ENCODE results near the gene SDS.

SDS gene, protein sequence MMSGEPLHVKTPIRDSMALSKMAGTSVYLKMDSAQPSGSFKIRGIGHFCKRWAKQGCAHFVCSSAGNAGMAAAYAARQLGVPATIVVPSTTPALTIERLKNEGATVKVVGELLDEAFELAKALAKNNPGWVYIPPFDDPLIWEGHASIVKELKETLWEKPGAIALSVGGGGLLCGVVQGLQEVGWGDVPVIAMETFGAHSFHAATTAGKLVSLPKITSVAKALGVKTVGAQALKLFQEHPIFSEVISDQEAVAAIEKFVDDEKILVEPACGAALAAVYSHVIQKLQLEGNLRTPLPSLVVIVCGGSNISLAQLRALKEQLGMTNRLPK

DNA sequence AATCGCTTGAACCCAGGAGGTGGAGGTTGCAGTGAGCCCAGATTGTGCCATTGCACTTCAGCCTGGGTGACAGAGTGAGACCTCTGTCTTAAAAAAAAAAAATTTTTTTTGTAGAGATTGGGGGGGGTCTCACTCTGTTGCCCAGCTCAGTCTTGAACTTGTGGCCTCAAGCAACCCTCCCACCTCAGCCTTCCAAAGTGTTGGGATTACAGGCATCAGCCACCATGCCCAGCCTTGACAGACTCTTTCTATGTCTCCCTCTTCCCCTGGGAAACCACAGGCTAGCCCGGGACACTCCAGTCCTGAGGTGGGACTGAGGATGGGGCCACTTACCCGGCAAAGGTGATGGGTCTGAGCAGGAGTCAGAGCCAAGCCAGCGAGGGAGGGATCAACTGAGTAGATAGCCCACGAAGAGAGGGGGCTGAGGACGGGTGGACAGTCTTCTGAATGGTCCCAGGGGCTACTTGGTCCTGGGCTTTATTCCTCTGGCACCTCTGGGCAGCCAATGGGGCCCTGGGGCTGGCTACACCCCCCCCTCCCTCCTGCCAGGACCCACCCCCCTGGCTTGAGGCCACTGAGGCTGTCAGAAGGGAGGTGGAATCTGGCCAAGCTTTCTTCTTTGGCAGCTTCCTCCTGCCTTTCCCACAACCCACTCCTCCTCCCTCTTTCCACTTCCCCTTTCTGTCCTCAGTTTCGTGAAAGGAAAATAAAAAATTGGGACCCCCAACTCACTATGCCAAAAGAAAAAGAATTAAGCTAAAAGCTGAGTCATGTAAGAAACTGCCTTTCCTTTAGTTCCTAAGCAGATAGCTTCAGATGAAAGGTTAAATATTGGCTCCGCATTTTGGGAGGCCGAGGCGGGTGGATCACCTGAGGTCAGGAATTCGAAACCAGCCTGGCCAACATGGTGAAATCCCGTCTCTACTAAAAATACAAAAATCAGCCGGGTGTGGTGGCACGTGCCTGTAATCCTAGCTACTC lies at the start of gene SDS:
Gene SDS (minus strand): TSS at position 453 of the 981 bp plus-strand sequence. CDS start 4,179 bp downstream, outside the sequence.
- peak; percentile 20 for DNase-seq

DNA sequence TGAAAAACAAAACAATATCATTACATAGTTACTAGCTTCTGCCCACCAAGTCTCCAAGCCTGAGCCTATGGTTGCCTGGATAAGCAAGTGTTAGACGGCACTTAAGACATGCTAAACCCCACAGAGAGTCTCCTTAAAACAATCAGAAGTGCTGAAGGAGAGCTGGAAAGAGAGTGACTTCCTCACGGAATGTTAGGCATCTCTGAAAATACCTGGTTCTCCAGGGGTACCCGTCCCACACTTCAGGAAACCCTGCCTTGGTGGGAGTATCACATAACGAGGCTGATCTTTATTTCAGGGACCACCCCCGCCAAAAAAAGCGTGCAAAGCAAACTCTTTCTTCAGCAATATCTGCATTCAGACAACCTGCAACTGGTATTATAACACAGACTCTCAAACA lies 49.6 kb upstream of the SDS start:
- no peak for DNase-seq

DNA sequence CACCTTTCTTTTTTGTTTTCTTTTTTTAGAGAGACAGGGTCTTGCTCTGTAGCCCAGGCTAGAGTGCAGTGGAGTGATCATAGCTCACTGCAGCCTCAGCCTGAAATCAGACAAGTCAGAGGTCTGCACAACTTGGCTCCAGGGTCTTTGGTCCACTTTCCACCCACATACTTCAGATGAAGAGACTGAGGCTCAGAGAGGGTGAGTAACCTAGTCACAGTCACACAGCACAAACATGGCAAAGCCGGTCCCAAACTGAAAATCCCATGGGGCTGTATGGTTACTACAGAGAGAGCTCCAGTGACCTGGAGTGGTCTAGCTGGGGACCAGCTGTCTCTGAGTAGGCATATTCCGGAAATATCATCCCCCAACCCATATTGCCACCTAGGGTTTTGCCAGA lies 48.8 kb upstream of the SDS start:
- DNase-seq = no peak

DNA sequence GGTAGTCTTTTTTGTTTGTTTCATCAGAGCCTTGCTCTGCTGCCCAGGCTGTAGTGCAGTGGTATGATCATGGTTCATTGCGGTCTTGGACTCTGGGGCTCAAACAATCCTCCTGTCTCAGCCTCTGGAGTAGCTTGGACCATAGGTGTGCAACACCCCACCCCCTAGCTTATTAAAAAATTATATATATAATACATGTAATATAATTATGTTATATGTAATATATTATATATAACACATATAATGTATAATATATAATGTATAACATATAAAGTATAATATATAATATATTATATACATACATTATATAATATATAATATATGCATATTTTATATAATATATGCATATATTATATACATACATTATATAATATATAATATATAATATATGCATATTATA lies 46.2 kb upstream of the SDS start:
- DNase-seq = no peak

DNA sequence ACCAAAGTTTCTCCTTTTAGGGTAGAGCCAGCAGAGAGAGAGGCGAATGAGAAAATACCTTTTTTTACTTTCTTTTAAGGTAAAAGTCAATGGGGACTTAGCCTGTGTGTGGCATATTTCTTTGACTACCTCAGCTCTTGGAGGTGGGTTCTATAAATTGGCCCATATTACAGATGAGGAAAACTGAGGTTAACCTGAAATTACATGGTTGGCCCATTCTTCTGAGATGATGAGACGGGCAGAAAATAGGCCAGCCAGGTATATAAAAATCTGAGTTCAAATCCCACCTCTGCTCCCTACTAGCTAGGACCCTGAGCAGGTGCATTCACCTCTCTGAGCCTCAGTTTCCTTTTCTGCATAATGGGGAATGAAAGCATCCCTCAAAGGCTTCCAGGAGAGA lies 45.6 kb upstream of the SDS start:
- no peak for DNase-seq

DNA sequence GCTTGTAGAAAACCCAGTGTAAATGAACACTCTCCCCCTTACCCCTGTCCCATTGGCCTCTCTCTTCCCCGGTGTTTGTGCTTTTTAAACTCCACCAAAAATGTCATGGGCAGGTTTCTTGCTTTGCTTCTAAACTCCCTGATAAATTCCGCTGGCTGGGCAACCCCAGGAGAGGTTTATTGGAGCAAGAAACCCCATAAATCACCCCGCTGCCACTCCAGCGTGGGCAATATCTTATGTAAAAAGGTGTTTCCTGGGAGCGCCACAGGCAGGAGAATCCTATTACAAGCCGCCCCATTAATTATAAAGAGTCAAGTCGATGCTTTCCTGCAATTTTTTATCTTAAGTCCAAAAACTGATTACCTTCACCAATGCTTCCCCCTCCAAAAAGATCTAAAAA lies 45.2 kb upstream of the SDS start:
- DNase-seq = no peak

DNA sequence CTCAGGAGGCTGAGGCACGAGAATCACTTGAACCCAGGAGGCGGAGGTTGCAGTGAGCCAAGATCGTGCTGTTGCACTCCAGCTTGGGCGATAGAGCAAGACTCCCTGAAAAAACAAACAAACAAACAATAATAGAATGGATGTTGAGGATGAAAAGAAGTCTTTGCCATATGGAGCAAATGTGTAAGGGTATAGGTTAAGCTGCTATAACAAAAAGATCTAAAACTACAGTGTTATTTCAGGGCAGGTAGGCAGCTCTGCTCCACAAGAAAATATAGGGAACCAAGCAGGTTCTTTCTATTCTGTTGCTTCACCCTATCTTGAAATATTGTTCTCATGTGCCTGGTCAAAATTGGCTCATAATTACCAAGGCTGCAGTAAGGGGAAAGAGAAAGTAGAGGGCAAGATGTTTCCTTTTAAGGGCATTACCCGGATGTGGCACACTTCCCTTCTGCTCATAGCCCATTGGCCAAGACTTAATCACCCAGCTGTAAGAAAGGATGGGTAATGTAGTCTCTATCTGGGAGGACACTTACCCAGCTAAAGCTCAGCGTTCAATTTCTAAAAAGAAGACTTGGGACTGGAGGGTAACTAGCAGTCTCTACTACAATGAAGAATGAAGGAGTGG lies 42.0 kb upstream of the SDS start:
- DNase-seq = no peak

DNA sequence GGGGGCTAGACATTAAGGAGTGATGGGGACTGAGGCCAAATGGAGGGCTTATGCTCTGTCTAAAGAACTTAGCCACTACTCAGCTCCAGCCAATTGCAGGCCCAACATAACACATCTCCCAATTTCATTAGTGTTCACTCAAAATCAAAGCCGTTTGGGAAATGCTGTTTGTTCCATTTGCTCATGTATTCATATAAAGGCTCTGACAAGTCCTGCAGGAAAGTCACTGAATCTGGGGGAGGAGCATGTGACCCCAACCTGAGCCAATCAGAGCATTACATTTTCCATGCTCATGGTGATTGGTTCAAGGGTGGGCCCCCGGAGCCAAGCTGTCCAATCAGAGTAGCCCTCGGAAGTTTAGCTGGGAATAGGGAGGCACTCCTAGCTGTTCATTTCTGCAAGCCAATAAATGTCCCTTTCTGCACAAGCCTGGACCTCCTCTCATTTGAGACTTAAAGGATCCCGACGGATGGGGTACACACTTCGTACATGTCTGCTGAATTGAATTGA lies 39.4 kb upstream of the SDS start:
- no peak for DNase-seq

DNA sequence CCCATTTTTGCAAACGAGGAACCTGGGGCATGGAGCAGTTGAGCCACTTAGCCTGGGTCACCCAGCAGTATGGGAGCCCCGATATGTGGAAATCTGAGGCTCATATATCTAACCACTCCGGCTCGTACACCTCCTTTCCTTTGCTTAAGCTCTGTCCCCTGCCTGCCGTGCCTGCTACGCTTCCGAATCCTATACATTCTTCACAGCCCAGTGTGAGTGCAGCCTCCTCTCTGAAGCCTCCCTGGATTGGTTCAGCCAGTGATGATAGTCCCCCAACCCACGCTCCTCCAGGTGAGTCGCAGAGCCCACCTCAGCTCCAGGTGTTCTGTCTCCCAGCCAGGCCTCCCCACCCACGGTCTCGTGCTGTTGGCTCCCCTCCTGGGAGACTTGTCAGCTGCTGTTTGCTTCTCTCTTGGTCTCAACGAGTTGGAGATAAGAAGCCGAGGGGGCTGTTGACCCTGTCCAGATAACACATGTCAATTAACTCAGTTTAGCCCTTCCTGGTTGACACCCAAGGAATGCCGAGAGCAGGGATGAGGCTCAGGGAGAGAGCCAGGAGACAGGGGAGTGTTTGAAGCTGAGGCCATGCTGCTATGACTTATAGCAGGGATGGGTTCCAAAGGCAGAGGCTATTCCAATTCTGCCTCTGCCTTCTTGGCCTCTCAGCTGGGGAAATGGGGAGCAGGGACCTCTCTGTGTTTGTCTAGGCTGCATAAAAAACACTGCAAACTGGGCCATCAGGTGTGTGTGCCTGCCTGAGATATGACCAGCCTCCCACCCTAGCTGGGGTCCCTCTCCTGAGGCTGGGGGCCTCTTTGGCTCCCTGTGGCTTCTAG lies 37.5 kb upstream of the SDS start:
- DNase-seq = no peak

DNA sequence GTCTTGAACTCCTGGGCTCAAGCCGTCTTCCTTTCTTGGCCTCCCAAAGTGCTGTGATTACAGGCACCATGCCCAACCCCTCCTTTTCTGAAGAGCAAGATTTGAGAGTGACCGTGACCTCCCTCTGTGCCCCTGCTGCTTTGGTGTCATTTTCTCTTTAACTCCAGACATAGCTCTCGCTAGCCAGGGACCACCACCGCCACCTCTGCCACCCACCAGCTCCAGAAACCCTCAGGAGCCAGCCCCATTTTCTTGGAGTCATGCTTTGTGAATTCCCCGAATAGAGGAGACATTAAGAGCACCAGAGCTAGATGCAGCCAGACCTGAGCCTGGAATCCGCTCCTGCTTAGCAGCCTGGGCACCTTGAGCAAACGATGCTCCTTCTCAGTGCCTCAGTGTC lies 36.6 kb upstream of the SDS start:
- DNase-seq = no peak

DNA sequence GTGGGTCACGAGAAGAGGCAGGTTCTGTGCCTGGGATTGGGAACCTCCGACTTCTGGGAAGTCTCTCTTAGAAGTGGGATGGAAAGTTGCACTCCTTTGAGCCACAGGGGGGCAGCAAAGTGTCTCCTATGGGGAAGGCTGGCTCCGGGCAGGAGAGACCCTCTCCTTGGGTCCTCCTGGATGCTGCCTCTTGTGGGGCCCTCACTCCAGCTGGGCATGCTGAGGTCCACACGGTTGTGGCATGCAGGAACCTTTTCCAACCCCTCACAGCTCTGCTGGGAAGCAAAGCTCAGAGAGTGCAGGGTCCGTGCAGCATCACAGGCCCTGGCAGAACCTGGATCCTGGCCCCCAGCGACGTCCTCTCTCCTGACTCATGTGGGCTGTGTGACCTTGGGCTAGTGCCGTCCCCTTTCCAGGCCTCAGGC lies 35.9 kb upstream of the SDS start:
- no peak for DNase-seq

DNA sequence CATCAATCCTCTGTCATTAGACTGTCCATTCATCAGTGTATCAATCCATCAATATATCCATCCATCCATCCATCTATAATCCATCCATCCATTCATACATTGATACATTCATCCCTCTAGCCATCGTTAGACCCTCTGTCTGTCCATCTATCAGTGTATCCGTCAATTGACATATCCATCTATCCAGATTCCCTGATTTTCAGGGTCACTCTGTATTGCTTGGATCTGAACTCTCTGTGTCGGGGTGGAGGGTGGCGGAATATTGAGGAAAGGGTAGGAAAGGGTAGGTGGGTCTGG lies 35.6 kb upstream of the SDS start:
- no peak for DNase-seq

DNA sequence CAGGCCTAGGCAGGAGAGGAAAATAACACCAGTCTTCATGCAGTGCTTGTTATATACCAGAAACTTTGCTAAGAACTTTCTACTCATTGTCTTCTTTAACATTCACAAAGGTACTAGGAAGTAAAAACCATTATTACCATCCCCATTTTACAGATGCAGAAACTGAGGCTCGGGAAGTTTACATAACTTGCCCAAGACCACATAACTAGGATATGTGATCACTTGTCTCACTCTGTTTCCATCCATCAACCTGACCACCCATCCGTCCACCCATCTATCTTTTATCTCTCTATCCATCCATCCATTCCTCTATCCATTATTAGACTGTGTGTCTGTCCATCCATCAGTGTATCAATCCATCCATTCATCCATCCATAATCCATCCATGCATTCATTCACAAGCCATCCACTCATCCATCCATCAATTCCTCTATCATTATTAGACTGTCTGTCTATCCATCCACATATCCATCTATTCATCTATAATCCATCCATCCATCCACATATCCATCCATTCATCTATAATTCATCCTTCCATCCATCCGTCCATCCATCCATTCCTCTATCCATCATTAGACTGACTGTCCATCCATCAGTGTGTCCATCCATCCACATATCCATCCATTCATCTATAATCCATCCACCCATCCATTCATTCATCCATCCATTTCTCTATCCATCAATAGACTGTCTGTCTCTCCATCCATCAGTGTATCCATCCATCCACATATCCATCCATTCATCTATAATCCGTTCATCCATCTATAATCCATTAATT lies 35.0 kb upstream of the SDS start:
- DNase-seq = no peak

DNA sequence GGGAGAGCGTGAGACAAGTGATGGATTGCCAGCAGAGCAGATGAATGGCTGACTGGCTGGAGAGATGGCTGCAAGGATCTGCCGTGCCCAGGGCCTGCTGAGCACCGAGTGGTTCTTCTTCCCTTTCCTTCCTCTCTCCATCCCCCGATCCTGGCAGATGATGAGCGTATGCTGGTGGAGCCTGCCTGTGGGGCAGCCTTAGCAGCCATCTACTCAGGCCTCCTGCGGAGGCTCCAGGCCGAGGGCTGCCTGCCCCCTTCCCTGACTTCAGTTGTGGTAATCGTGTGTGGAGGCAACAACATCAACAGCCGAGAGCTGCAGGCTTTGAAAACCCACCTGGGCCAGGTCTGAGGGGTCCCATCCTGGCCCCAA lies 34.0 kb upstream of the SDS start:
- no peak for DNase-seq

DNA sequence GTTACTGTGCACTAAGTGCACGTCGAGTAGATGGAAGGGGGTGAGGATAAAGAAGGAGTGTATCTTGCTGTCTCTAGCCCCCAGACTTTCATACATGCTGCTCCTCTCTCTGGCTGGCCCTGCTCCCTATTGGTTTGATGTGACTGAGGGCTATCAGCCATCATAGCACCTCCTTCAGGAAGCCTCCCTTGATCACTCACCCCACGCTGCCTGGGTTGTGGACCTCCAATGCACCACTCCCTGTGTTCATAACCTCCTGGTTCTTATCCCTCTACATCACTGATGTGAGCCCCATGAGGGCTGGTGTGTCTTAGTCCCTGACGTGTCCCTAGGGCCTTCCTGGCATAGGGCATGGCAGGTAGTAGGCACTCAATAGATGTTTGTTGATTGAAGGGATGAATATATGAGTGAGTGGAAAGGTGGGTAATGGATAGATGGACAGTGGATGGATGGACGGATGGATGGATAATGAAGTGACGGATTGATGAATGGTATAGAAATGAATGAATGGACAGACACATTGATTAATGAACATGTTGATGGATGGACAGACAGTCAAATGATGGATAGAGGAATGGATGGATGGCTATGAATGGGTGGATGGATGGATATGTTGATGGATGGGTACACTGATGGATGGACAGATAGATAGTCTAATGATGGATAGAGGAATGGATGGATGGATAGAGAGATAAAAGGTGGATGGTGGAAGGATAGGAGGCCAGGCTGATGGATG lies 33.5 kb upstream of the SDS start:
- DNase-seq = no peak

DNA sequence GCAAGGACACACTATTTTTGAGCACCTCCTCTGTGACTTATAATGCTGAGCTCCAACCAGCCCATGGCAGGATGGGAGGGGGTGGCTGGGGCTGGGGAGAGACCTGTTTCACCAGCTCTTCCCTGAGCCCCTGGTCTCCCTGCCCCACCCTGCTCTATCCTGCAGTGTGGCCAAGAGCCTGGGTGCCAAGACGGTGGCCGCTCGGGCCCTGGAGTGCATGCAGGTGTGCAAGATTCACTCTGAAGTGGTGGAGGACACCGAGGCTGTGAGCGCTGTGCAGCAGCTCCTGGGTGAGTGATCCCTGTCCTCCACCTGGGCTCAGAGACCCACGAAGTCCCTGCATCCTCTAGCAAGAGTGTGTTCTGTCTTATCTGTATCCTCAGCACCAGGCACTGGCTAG lies 32.9 kb upstream of the SDS start:
- no peak for DNase-seq

DNA sequence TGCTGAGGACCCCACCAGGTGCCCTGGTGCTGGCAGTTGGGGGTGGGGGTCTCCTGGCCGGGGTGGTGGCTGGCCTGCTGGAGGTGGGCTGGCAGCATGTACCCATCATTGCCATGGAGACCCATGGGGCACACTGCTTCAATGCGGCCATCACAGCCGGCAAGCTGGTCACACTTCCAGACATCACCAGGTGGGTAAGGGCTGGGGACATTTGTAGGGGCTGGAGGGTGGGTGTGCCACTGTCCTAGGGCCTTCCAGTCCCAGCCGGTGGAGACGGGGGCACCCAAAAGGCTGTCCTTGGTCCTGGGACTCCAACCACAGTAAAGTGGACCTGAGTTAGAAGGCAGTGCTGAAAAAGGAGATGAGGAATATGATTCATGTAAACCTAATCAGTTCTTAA lies 31.7 kb upstream of the SDS start:
- DNase-seq = no peak

DNA sequence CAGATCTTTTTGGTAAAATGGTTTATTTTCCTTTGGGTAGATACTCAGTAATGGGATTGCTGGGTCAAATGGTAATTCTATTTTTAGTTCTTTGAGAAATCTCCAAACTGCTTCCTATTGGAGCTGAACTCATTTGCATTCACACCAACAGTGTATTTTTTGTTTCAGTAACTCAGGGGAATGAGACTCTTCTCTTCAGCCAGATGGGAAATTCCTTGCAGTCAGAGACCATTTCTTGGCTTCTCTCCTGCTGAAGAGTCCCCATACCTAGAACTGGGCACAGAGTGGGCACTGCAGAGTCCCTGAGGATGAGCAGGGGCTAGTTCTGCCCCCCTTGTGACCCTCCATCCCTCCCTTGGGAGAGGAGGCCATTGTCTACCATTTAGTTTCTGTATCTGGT lies 29.3 kb upstream of the SDS start:
- DNase-seq = no peak

DNA sequence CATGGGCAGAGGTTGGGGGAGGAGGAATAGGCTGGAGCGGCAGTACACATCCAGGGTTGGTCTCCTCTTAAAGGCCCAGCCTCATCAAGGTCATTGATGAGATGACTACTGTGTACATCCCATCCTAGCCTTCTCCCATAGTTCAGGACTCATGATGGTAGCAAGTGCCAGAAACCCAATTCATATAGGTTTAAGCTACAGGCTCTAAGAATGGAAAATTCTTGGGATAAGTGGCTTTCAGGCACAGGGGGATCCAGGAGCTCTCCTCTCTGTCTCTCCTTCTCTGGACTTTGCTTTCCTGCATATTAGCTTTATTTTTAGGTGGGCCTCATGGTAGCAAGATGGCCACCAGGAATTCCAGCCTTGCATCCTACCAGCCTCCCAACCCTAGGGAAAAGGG lies 24.8 kb upstream of the SDS start:
- no peak for DNase-seq

DNA sequence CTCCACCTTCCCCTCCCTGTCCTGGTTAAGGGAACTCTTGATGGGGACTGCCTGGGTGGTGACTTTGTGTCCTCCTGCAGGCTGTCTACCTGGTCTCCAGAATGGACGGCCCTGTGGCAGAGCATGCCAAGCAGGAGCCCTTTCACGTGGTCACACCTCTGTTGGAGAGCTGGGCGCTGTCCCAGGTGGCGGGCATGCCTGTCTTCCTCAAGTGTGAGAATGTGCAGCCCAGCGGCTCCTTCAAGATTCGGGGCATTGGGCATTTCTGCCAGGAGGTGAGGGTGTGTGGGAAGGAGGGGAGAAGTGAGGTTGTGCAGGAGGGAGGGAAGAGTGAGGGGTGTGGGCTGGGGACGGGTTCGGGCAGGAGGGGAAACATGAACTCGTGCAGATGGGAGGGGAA lies 24.2 kb upstream of the SDS start:
- no peak for DNase-seq

DNA sequence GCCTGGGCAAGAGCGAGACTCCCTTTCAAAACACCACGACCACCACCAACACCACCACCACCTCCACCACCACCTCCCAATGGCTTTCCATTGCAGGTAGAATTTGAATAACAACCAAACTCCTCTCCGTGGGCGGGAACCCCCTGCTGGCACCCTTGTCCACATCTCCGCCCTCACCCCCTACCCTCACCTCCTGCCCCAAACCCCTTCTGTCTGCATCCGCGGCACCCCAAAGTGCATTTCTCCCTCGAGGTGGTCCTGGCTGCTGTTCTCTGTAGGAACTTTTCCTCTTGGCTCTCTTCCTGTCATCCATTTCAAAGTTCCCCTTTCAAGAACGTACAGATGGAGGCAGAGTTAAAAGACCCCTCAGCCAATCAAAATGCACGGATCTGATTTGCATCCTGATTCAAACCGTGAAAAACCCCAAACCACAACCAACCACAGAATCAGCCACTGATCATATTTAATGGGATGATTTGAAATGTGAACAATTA lies 22.3 kb upstream of the SDS start:
- no peak for DNase-seq
